Urinary bladder (tissue), 4 donors: ENCODE data around the gene MCU. TPM values are rescaled to one million over a fixed set of nuclear protein-coding genes. Genes with fewer than 3 reads are reported as not detected.
A peak's percentile ranks its signal among the peaks of the same experiment; 100 is the strongest.

Experiments
- DNase-seq: peaks from one replicate; pipeline ENCODE4 v3.0.0-alpha.2; 2015; ENCODE audit errors: extremely low spot score
- H3K27ac ChIP-seq: one replicate; pipeline ENCODE4 v1.5.1; 2013; ENCODE audit warnings: low read depth, mild to moderate bottlenecking, moderate library complexity
- H3K36me3 ChIP-seq: one replicate; pipeline ENCODE4 v1.6.1; 2013; ENCODE audit warnings: mild to moderate bottlenecking, moderate library complexity; ENCODE audit not compliant: insufficient read depth
- H3K4me1 ChIP-seq: one replicate; pipeline ENCODE4 v1.6.1; 2013; ENCODE audit warnings: mild to moderate bottlenecking, moderate library complexity; ENCODE audit not compliant: insufficient read depth
- H3K4me3 ChIP-seq: one replicate; pipeline ENCODE4 v1.5.1; 2013; ENCODE audit warnings: low read depth, low read length
- WGBS: extraction: QIAGEN DNeasy Blood & Tissue Kit; methylation state at CpG from one replicate; pipeline ENCODE4 v1.1.7; 2013; 5-methylcytosine and 5-hydroxymethylcytosine counted together
- polyA plus RNA-seq: library from polyadenylated mRNA; stranded (reverse); fragments of 200-250 nt; gene quantifications from one replicate; pipeline ENCODE4 v1.2.3, GENCODE V29; 2013
- total RNA-seq: library from RNA; depleted of rRNA; stranded (reverse); fragments of >200 nt; gene quantifications from one replicate; pipeline ENCODE4 v1.2.3, GENCODE V29; 2014
- donor health status: healthy with polysubstance abuse.
- donor health status: healthy.

The MCU gene
- total and polyA plus RNA-seq, 2 donors, result 17.6 to 65.7 TPM

DNA sequence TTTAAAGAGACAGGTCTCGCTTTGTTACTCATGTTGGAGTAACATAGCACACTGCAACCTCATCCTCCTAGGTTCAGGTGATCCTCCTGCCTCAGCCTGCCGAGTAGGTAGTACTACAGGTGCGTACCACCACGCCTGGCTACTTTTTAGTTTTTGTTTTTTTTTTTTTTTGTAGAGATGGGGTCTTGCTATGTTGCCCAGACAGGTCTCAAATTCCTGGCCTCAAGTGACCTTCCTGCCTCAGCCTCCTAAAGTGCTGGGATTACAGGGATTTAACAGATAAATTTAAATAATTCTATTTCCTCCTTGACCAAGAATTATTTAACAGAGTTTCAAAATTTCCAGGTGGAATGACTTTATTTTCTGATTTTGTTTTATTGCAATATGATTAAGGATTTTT is 104.6 kb downstream of the MCU start:
- H3K36me3 ChIP-seq, result no peaks in the 10 kb centered on the region
- no peak for DNase-seq
- H3K4me3 ChIP-seq, result no peak overlapping the region
- H3K27ac ChIP-seq, result no peak overlapping the region
- over 99% methylated on average over 4 of the region's 4 CpGs for WGBS
- peaks cover 1% of the 10 kb centered on the region for H3K4me1 ChIP-seq

DNA sequence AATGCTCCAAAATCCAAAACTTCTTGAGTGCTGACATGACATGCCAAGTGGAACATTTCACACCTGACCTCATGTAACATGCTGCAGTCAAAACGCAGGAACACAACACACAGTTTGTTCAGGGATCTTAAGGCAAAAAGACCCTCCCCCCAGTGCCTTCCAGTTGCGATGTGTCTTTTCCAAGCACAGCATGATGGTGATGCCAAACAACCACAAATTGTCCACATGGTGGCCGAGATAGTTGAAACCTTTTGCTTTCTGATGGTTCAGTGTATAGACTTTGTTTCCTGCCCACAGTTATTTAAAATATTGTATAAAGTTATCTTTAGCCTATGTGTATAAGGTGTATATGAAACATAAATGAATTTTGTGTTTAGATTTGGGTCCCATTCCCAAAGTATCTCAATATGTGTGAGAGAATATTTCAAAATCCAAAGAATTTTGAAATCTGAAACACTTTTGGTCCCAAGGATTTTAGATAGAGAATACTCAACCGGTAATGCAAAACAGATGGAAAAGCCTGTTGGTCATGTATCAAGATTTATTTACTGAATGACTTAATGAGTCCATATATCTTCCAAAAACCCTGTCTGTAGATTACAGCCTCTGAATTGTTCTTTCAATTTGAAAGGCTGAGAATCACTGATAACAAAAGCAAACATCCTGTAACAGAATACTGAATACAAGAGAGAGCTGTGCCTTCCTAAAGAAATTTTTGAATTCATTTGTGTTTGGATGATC is 108.2 kb downstream of the MCU start:
- no peak overlapping the region for H3K27ac ChIP-seq
- WGBS, result 54% methylated on average over 4 of the region's 4 CpGs
- H3K4me3 ChIP-seq, result no peak overlapping the region
- H3K4me1 ChIP-seq, result no peaks in the 10 kb centered on the region
- H3K36me3 ChIP-seq, result no peaks in the 10 kb centered on the region
- DNase-seq, result peak; percentile 57

DNA sequence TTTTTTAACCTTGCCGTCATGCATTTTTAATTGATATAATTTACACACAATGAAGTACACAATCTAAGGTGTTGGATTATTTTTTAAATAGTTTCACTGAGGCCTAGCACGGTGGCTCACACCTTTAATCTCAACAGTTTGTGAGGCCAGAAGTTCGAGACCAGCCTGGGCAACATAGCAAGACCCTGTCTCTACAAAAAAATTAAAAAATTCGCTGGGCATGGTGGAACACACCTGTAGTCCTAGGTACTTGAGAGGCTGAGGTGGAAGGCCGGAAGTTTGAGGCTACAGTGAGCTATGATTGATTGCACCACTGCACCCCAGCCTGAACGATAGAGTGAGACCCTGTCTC is 108.8 kb downstream of the MCU start:
- 80% methylated on average over 6 of the region's 6 CpGs for WGBS
- no peak for DNase-seq
- Histone ChIP-seq H3K27ac (no peak overlapping the region), H3K4me3 (no peak overlapping the region), H3K36me3 (no peaks in the 10 kb centered on the region), H3K4me1 (no peaks in the 10 kb centered on the region)

DNA sequence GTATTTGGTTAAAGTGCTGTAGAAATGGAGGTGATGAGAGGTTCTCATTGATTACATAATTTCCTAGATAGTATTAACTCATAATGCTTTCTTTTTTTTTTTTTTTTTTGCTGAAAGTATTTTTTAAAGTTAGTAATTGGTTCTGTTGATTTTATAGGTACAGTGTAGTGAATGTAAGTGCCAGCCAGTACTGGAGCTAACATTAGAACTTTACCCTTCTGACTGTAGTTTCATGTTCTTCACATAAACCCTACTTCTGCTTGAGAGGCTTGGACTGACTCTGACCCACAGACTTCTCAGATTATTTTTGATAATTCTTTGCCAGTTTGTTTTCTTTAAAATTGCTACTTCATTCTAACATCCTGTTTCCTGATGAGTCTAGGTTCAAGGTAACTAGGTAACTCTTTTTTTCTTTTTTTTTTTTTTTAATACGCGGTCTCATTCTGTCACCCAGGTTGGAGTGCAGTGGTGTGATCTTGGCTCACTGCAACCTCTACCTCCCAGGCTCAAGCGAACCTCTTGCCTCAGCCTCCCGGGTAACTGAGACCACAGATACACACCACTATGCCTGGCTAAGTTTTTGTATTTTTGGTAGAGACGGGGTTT is 109.4 kb downstream of the MCU start:
- no peak overlapping the region for H3K4me3 ChIP-seq
- H3K4me1 ChIP-seq, result no peaks in the 10 kb centered on the region
- no peaks in the 10 kb centered on the region for H3K36me3 ChIP-seq
- DNase-seq, result no peak
- H3K27ac ChIP-seq, result no peak overlapping the region
- WGBS, result 94% methylated on average over 5 of the region's 5 CpGs

DNA sequence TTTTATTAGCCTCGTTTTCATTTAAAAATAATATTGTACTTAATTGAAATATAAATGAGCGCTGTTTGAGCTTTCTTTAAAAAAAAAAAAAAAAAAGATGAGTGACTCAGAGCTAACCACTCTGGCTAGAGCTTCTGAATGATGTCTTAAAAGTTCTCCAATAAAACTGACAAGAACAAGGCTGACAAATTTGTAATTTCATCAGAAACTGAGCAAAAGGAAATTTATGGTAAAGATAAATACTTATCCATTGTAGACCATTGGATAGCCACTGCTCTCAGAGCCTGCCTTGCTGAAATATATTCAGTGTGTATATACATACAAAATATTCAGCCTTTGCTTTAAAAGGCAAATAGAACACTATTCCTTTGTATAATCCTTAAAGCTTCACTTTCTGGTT is 110.4 kb downstream of the MCU start:
- H3K4me3 ChIP-seq, result no peak overlapping the region
- no peaks in the 10 kb centered on the region for H3K4me1 ChIP-seq
- H3K27ac ChIP-seq, result no peak overlapping the region
- DNase-seq, result no peak
- WGBS, result 54% methylated on average over 2 of the region's 2 CpGs
- no peaks in the 10 kb centered on the region for H3K36me3 ChIP-seq

DNA sequence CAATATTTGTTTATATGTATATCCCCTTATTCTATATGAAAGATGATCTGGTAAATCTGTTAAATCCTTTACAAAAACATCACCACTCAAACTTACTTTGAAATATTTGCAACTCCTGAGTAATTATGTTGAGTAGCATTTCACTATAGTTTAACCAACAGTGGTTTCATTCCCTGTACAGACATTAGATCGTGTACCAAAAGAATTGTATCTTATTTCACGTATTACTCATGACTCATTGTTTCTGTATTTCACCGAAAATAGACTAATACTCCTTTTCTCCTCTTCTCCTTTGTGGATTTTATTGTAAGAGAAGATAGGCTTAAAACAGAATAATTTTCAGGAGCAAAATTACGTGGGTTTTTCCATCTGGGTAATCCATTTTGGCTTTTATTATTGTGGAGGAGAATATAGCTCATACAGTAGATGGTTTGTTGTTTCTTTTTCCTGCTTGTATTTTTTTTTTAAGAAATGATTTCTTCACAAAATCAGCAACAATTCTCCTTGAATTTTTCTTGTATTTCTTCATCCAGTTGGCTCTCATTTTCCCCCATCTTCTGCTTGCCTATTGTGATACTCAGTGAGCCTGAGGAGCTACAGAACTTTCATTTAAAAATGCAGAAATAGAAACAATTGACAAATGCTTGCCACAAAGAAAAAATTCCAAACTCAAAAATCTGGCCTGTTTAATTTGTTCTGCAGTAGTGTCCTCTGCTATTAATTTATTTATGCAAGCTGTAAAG is 111.0 kb downstream of the MCU start:
- Histone ChIP-seq H3K36me3 (no peaks in the 10 kb centered on the region), H3K4me3 (no peak overlapping the region), H3K4me1 (no peaks in the 10 kb centered on the region), H3K27ac (no peak overlapping the region)
- no peak for DNase-seq
- WGBS, result 23% methylated on average over 4 of the region's 4 CpGs

DNA sequence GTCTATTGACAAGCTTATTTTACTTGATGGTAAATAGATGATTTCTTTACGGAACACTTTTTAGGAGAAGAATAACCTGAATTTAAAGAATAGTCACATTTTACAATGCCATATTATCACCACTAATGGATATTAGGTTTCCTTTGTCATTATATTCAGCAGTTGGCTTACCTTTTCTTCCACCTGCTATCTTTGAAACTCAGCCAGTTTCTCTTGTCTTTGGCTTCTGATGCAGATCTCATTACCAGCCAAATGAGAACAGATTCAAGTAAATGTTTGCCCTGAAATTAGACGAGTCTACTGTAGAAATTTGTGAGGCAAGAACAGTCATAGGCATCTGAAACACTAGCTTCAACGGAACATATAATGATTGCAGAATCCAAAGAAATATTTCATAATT is 116.1 kb downstream of the MCU start:
- 93% methylated on average over 3 of the region's 3 CpGs for WGBS
- Histone ChIP-seq H3K4me1 (peaks cover 2% of the 10 kb centered on the region), H3K4me3 (no peak overlapping the region), H3K27ac (no peak overlapping the region), H3K36me3 (no peaks in the 10 kb centered on the region)
- DNase-seq, result no peak

DNA sequence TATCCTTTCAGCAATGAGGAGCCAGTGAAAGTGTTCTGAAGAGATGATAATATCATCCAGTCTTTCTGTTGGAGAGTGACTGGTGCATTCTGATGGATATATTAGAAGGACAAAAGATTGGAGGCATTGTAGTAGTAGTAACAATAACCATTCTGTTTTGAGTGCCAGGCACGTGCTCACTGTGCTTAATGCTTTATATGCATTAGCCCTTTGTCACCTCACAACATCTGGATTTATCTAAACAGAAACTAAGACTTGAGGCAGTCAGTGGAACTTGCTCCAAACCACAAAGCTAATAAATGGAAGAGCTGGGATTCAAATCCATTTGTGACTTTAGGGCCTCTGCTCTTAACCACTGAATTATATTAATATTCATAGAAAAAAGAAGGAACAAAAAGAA is 117.1 kb downstream of the MCU start:
- DNase-seq, result no peak
- H3K4me3 ChIP-seq, result no peak overlapping the region
- WGBS, result 49% methylated on average over 1 of the region's 1 CpG
- H3K27ac ChIP-seq, result no peak overlapping the region
- peaks cover 2% of the 10 kb centered on the region for H3K4me1 ChIP-seq
- H3K36me3 ChIP-seq, result no peaks in the 10 kb centered on the region

DNA sequence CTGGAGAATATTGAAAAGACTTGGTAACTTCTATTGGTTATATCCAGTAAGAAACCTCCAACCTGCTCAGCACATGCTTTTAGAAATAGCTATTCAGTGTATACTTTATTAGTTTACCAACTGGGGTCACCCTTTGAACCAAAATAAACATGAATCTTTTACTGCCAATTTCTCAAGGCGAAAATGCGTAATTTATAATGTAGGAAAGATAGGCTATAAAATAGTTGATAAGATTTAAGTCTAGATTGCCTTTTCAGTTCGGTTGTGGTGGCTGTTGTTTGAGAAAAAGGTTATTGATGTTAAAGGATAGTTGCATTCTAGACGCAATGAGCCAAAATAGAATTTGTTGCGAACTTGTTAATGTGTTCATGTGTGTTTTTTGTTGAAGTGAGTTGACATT is 119.0 kb downstream of the MCU start:
- no peaks in the 10 kb centered on the region for H3K36me3 ChIP-seq
- 56% methylated on average over 5 of the region's 5 CpGs for WGBS
- no peak overlapping the region for H3K4me3 ChIP-seq
- no peak overlapping the region for H3K27ac ChIP-seq
- H3K4me1 ChIP-seq, result peaks cover 2% of the 10 kb centered on the region
- DNase-seq, result no peak

DNA sequence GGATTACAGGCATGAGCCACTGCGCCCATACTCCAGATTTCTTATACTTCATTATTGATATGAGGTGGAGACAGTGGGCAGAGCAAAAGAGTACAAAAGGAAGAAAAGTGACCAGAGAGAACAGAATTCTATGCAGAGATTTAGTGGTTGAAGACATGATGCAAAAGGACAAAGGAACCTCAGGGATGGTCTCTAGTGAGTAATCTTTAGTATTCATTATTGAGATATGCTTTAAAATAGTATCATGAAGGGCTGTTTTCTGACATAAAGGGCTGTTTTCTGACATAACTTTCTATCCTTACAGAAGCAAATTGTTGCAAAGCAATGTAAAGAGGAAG is 120.4 kb downstream of the MCU start:
- no peak for DNase-seq
- Histone ChIP-seq H3K36me3 (no peaks in the 10 kb centered on the region), H3K4me3 (no peak overlapping the region), H3K4me1 (peaks cover 2% of the 10 kb centered on the region), H3K27ac (no peak overlapping the region)
- 100% methylated on average over 1 of the region's 1 CpG for WGBS

DNA sequence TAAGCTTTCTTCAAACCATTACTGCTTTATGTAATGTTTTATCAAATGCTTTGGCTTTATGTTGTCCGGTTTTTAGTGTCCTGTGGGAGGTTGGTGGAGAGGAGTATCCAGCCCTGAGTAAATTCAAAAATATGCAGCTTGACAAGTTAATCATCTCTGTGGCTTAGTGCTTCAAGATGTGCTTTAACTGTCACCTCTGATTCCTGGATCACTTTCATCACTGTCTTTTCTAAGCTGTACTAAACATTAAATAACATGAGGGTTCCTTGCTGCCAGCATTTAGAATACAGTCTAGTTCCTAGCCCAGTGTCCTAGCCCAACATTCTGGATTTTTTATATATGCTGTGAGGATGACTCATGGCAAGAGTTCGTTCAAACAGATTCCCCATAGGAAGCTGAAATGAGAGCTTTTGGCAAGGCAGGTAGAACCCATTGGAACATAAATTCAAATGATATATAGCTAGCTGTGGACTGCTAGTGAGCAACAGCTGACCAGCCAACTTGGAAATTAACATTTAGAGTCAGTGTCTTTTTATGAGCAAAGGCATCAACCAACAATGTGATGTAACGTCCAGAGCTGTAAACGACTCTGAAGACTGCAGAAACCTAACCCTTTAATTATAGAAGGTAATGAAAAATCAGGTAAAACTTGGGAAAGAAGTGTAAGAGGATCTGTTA is 120.9 kb downstream of the MCU start:
- 25% methylated on average over 4 of the region's 4 CpGs for WGBS
- peak; percentile 23 for DNase-seq
- H3K4me3 ChIP-seq, result no peak overlapping the region
- H3K4me1 ChIP-seq, result peaks cover 2% of the 10 kb centered on the region
- H3K36me3 ChIP-seq, result no peaks in the 10 kb centered on the region
- H3K27ac ChIP-seq, result no peak overlapping the region

DNA sequence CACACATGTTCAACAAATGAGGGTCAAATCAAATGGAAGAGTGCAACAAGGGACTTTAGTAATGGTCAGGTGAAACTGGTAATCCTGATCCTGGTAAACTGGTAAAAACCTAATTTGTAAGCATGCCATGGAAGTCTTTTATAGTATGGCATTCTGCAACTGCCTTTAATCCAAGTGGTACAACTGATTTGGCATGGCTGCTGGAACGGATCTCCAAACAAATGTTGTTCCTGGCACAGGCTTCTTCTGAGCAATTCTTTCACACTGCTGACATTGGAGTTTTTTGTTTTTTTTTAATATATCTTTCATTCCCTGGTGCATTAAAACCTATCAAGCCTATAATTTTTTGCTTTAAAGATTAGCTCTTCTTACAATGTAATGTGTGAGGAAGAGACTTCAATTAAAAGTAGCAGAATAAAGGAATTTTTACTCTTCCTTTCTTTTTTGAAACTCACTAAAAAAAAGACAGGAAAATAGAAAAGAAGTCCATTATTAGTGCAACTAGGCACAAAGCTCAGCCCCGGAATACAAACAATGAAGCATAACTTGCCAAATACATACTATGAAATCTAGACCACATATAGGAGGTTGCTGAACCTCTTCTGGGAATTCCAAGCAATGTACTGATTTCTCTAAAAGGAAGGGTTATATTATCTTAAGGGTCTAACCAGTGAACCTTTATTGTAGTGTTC is 122.3 kb downstream of the MCU start:
- H3K4me1 ChIP-seq, result peaks cover 2% of the 10 kb centered on the region
- DNase-seq, result no peak
- no peak overlapping the region for H3K4me3 ChIP-seq
- H3K27ac ChIP-seq, result no peak overlapping the region
- no peaks in the 10 kb centered on the region for H3K36me3 ChIP-seq
- WGBS, result 49% methylated on average over 2 of the region's 2 CpGs

DNA sequence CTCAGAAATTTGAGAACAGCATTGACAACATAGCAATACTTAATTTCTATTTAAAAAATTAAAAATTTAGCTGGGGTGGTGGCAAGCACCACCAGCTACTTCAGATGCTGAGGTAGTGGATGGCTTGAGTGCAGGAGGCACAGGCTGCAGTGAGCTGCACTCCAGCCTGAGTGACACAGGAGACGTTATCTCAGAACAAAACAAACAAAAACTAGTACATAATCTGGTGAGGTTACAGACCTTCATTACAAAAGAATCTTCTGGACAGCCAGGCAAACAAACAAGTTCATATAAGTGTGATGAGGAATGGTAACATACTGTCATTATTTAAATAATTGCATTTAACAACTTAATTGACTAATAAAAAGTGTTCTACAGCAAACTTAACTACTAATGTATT is 124.6 kb downstream of the MCU start:
- DNase-seq, result no peak
- Histone ChIP-seq H3K4me1 (peaks cover 2% of the 10 kb centered on the region), H3K36me3 (no peaks in the 10 kb centered on the region), H3K27ac (no peak overlapping the region), H3K4me3 (no peak overlapping the region)
- 70% methylated on average over 1 of the region's 1 CpG for WGBS
